Body of pancreas (tissue), 4 donors: ENCODE data around the gene AATF. TPM values are rescaled to one million over a fixed set of nuclear protein-coding genes. Genes with fewer than 3 reads are reported as not detected.
A peak's percentile ranks its signal among the peaks of the same experiment; 100 is the strongest.

ENCODE experiments used
- ATAC-seq: fragments of 150-250 bp; one replicate; pipeline ENCODE4 v1.9.1; 2016
- DNase-seq, 4 donors: peaks; one replicate each; pipeline ENCODE4 v3.0.0-alpha.2; 2019
- H3K27ac ChIP-seq, 4 donors: fragments of 200-600 bp; sonication (generic); 1 replicate in 3 of 4; 2 replicates in 1 of 4; pipeline versions ENCODE4 v1.5.1 to v1.6.1; 2016 to 2019; ENCODE audit warnings: mild to moderate bottlenecking in 1 of 4, mixed read lengths in 1 of 4, moderate library complexity in 1 of 4
- H3K27me3 ChIP-seq, 2 donors: fragments of 200-600 bp; sonication (generic); one replicate each; pipeline ENCODE4 v1.6.0; 2016; ENCODE audit warnings: mild to moderate bottlenecking in 1 of 2
- H3K36me3 ChIP-seq, 2 donors: fragments of 200-600 bp; sonication (generic); replicated peaks in 1 of 2; 2 replicates each; pipeline ENCODE4 v1.5.1; 2016; ENCODE audit warnings: low read depth in 2 of 2; ENCODE audit not compliant: insufficient read depth in 1 of 2
- H3K4me1 ChIP-seq: fragments of 200-600 bp; sonication (generic); one replicate; pipeline ENCODE4 v1.6.0; 2016
- H3K4me3 ChIP-seq, 2 donors: fragments of 200-600 bp; sonication (generic); 1 replicate in 1 of 2; 2 replicates in 1 of 2; pipeline ENCODE4 v1.5.1; 2016 to 2019
- H3K9me3 ChIP-seq, 3 donors: fragments of 200-600 bp; sonication (generic); 1 replicate in 2 of 3; 2 replicates in 1 of 3; pipeline ENCODE4 v1.5.1; 2016
- CTCF ChIP-seq, 7 experiments: fragments of 450-650 bp in 4 of 7; fragments of 200-600 bp in 3 of 7; sonication (generic) in 3 of 7; IDR thresholded peaks; one replicate each; pipeline ENCODE4 v1.5.1; 2016 to 2019; ENCODE audit warnings: antibody characterized with exemption in 7 of 7
- POLR2A ChIP-seq, 3 donors: fragments of 450-650 bp; IDR thresholded peaks; one replicate each; pipeline ENCODE4 v1.6.1; 2016; ENCODE audit warnings: antibody characterized with exemption in 3 of 3, mild to moderate bottlenecking in 2 of 3
- WGBS, 2 donors: methylation state at CpG; one replicate each; pipeline ENCODE4 v1.1.5; 2017; 5-methylcytosine and 5-hydroxymethylcytosine counted together
- intact Hi-C: fragments of 100-400 bp; cut with DNase I; formaldehyde crosslinking; loops from one replicate; pipeline ENCODE4 v1.15.1; 2023
- total RNA-seq, 2 donors: library from RNA; depleted of rRNA; stranded (reverse); fragments of >200 nt; gene quantifications; one replicate each; pipeline ENCODE4 v1.1.0, GENCODE V29; 2016

The AATF gene
- total RNA-seq, 2 donors from 2014 or later: 16.5 to 28.3 TPM

- ATAC-seq: no peak
- H3K9me3 ChIP-seq: no peaks in the 10 kb centered on the region
- DNase-seq: no peak
- WGBS, 2 donors: 44% methylated on average over 16 of the region's 16 CpGs
- peaks cover 9 to 39% of the 10 kb centered on the region in 2 donors for H3K27me3 ChIP-seq
- H3K36me3 ChIP-seq: no peaks in the 10 kb centered on the region
- H3K27ac ChIP-seq: no peak overlapping the region
- TF ChIP-seq POLR2A (IDR thresholded peaks at IDR 0.05): no peak
- TF ChIP-seq CTCF (IDR thresholded peaks at IDR 0.05): no peak
- intact Hi-C loops: no loop called here
- peaks cover 37% of the 10 kb centered on the region for H3K4me1 ChIP-seq
- no peak overlapping the region for H3K4me3 ChIP-seq
These were observed 18.7 kb upstream of the AATF start for GRCh38 chr17:36929851-36930582.

GRCh38 chr17:36930583-36930900 lies 18.2 kb upstream of the AATF start:
- no peak for DNase-seq
- H3K9me3 ChIP-seq: no peaks in the 10 kb centered on the region
- H3K36me3 ChIP-seq: no peaks in the 10 kb centered on the region
- intact Hi-C loops: no loop called here
- no peak overlapping the region for H3K4me3 ChIP-seq
- H3K4me1 ChIP-seq: peaks cover 42% of the 10 kb centered on the region
- WGBS, 2 donors: 70 to 75% methylated on average over 1 of the region's 1 CpG
- no peak overlapping the region for H3K27ac ChIP-seq
- TF ChIP-seq CTCF (IDR thresholded peaks at IDR 0.05): no peak
- TF ChIP-seq POLR2A (IDR thresholded peaks at IDR 0.05): no peak
- H3K27me3 ChIP-seq: peaks cover 9 to 44% of the 10 kb centered on the region in 2 donors
- ATAC-seq: no peak

- DNase-seq (no peak), ATAC-seq (no peak)
- Histone ChIP-seq H3K27me3 (peaks cover 10 to 50% of the 10 kb centered on the region in 2 donors), H3K36me3 (no peaks in the 10 kb centered on the region), H3K4me3 (no peak overlapping the region), H3K4me1 (peaks cover 49% of the 10 kb centered on the region), H3K27ac (no peak overlapping the region), H3K9me3 (no peaks in the 10 kb centered on the region)
- WGBS, 2 donors: 45 to 52% methylated on average over 7 of the region's 7 CpGs
- intact Hi-C loops: no loop called here
- TF ChIP-seq CTCF (IDR thresholded peaks at IDR 0.05) (no peak), POLR2A (IDR thresholded peaks at IDR 0.05) (no peak)
These were observed 17.6 kb upstream of the AATF start for GRCh38 chr17:36931096-36931696.

GRCh38 chr17:36931697-36932382 lies 16.9 kb upstream of the AATF start:
- Histone ChIP-seq H3K4me1 (peaks cover 55% of the 10 kb centered on the region), H3K4me3 (no peak overlapping the region), H3K27me3 (peaks cover 17 to 57% of the 10 kb centered on the region in 2 donors), H3K36me3 (no peaks in the 10 kb centered on the region), H3K9me3 (no peaks in the 10 kb centered on the region), H3K27ac (no peak overlapping the region)
- intact Hi-C loops: no loop called here
- DNase-seq: peak in 1 of 4 donors; percentile 39
- TF ChIP-seq POLR2A (IDR thresholded peaks at IDR 0.05) (no peak), CTCF (IDR thresholded peaks at IDR 0.05) (no peak)
- 3 to 5% methylated on average over 30 of the region's 30 CpGs for WGBS, 2 donors
- ATAC-seq: no peak
